ENCODE data around the gene TTC28. TPM values are rescaled to one million over a fixed set of nuclear protein-coding genes. Genes with fewer than 3 reads are reported as not detected.
A peak's percentile ranks its signal among the peaks of the same experiment; 100 is the strongest.
"Not testable (repeated sequence)": the region's sequence is repeated elsewhere in the genome, so short reads cannot be mapped to it uniquely, and the experiment has no call there.

The TTC28 gene
- total RNA-seq, 3 donors from 2014 or later, result 9.6 to 32.3 (median 13.2) TPM

- Histone ChIP-seq H3K4me3 (no peak overlapping the region), H3K4me1 (ENCODE audit: low read depth) (no peaks in the 10 kb centered on the region), H3K9me3 (peaks cover 5% of the 10 kb centered on the region), H3K36me3 (ENCODE audit: low read depth) (no peaks in the 10 kb centered on the region)
- DNase-seq (no peak), ATAC-seq (no peak)
- intact Hi-C loops (cut with DNase I, micrococcal nuclease), result no loop called here
- TF ChIP-seq CTCF (IDR thresholded peaks at IDR 0.05), result no peak
These were observed 173.5 kb downstream of the TTC28 start for GRCh38 chr22:28506150-28506535.

- no peaks in the 10 kb centered on the region for H3K4me1 ChIP-seq (ENCODE audit: low read depth)
- H3K9me3 ChIP-seq, result no peaks in the 10 kb centered on the region
- no peaks in the 10 kb centered on the region for H3K36me3 ChIP-seq (ENCODE audit: low read depth)
- ATAC-seq (peak; percentile 13), DNase-seq (no peak)
- TF ChIP-seq CTCF (IDR thresholded peaks at IDR 0.05), result no peak
- intact Hi-C loops (cut with DNase I, micrococcal nuclease), result no loop called here
- H3K4me3 ChIP-seq, result no peak overlapping the region
These were observed 174.1 kb downstream of the TTC28 start for GRCh38 chr22:28505416-28506149.

- Histone ChIP-seq H3K9me3 (no peaks in the 10 kb centered on the region), H3K36me3 (ENCODE audit: low read depth) (no peaks in the 10 kb centered on the region), H3K4me3 (no peak overlapping the region), H3K4me1 (ENCODE audit: low read depth) (no peaks in the 10 kb centered on the region)
- ATAC-seq, result no peak
- DNase-seq, result no peak
- no peak for TF ChIP-seq CTCF (IDR thresholded peaks at IDR 0.05)
- intact Hi-C loops (cut with DNase I, micrococcal nuclease), result no loop called here
These were observed 179.6 kb downstream of the TTC28 start for GRCh38 chr22:28500006-28500405.

GRCh38 chr22:28498044-28498443 lies 181.6 kb downstream of the TTC28 start:
- no peaks in the 10 kb centered on the region for H3K36me3 ChIP-seq (ENCODE audit: low read depth)
- ATAC-seq (no peak), DNase-seq (no peak)
- no peak for TF ChIP-seq CTCF (IDR thresholded peaks at IDR 0.05)
- no peaks in the 10 kb centered on the region for H3K4me1 ChIP-seq (ENCODE audit: low read depth)
- no peaks in the 10 kb centered on the region for H3K9me3 ChIP-seq
- intact Hi-C loops (cut with DNase I, micrococcal nuclease), result no loop called here
- no peak overlapping the region for H3K4me3 ChIP-seq

- ATAC-seq, result no peak
- intact Hi-C loops (cut with DNase I, micrococcal nuclease), result no loop called here
These were observed 182.5 kb downstream of the TTC28 start for GRCh38 chr22:28497188-28497587.

GRCh38 chr22:28491289-28491688 lies 188.4 kb downstream of the TTC28 start:
- H3K36me3 ChIP-seq (ENCODE audit: low read depth); H3K4me3 ChIP-seq; ATAC-seq; DNase-seq; H3K4me1 ChIP-seq (ENCODE audit: low read depth); H3K9me3 ChIP-seq; intact Hi-C loops (cut with DNase I, micrococcal nuclease): not testable (repeated sequence)

More at GRCh38 chr22:28497188-28497587, 182.5 kb downstream of the TTC28 start:
- no peaks in the 10 kb centered on the region for H3K4me1 ChIP-seq (ENCODE audit: low read depth)
- DNase-seq, result no peak
- H3K36me3 ChIP-seq (ENCODE audit: low read depth), result no peaks in the 10 kb centered on the region
- no peaks in the 10 kb centered on the region for H3K9me3 ChIP-seq
- TF ChIP-seq CTCF (IDR thresholded peaks at IDR 0.05), result no peak
- H3K4me3 ChIP-seq, result no peak overlapping the region

Measured in mucosa of descending colon (tissue), 3 donors.